Urinary bladder (tissue), 4 donors: ENCODE measurements around the gene EEA1. TPM values are rescaled to one million over a fixed set of nuclear protein-coding genes. Genes with fewer than 3 reads are reported as not detected.

ENCODE experiments used
- DNase-seq: peaks from one replicate; pipeline ENCODE4 v3.0.0-alpha.2; 2015; ENCODE audit errors: extremely low spot score
- H3K27ac ChIP-seq: one replicate; pipeline ENCODE4 v1.5.1; 2013; ENCODE audit warnings: low read depth, mild to moderate bottlenecking, moderate library complexity
- H3K36me3 ChIP-seq: one replicate; pipeline ENCODE4 v1.6.1; 2013; ENCODE audit warnings: mild to moderate bottlenecking, moderate library complexity; ENCODE audit not compliant: insufficient read depth
- H3K4me1 ChIP-seq: one replicate; pipeline ENCODE4 v1.6.1; 2013; ENCODE audit warnings: mild to moderate bottlenecking, moderate library complexity; ENCODE audit not compliant: insufficient read depth
- H3K4me3 ChIP-seq: one replicate; pipeline ENCODE4 v1.5.1; 2013; ENCODE audit warnings: low read depth, low read length
- WGBS: extraction: QIAGEN DNeasy Blood & Tissue Kit; methylation state at CpG from one replicate; pipeline ENCODE4 v1.1.7; 2013; 5-methylcytosine and 5-hydroxymethylcytosine counted together
- polyA plus RNA-seq: library from polyadenylated mRNA; stranded (reverse); fragments of 200-250 nt; gene quantifications from one replicate; pipeline ENCODE4 v1.2.3, GENCODE V29; 2013
- total RNA-seq: library from RNA; depleted of rRNA; stranded (reverse); fragments of >200 nt; gene quantifications from one replicate; pipeline ENCODE4 v1.2.3, GENCODE V29; 2014
- donor health status: healthy with polysubstance abuse.
- donor health status: healthy.

EEA1 gene
- total and polyA plus RNA-seq, 2 donors: 8.2 to 53.7 TPM

DNA sequence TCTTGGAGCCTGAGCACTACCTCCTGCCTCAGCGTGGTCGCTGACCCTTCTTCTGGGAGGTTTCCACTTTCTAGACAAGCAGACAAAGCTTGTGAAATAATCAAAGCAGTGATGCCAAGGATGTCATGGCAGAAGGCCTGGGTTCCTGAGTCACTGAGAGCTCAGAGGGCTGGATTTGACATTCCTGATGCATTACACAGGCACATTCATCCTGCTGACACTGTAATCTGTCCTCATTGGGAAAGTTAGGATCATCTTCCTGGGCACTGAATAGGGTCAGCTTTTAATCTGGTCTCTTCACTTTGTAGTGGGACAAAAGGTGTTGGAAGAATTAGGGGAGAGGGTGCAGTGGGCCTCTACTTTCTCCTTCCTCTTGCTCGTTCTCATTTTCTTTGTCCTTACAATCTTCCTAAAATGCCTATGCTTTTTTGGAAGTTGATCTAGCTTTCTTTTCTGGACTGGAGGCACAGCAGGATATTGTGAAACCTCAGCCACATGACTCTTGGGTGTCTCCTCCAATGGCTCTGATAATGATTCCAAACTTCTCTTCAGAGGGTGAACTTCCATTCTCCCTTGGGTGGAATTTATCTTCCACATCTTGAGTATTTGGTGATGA is 29.6 kb downstream of the EEA1 start:
- H3K4me3 ChIP-seq: no peak overlapping the region
- no peaks in the 10 kb centered on the region for H3K4me1 ChIP-seq
- peak overlapping the region; percentile 60 for H3K27ac ChIP-seq
- DNase-seq: no peak
- no peaks in the 10 kb centered on the region for H3K36me3 ChIP-seq
- 24% methylated on average over 3 of the region's 3 CpGs for WGBS

DNA sequence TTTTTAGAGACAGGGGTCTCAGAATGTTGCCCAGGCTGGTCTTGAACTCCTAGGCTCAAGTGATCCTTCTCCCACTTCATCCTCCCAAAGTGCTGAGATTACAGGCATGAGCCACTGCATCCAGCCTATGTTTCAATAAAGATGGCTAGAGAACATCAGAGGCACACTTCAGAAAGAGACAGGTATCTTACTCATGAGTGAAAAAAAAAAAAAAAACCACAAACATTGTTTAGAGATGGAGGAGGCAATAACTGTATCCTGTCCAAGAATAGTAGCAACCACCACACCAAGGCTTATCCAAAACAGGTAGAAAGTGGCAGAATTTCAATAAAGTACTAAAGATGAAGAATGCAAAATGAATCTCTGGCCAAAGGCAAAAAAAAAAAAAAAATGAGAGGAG is 30.3 kb downstream of the EEA1 start:
- no peak overlapping the region for H3K4me3 ChIP-seq
- H3K27ac ChIP-seq: peak overlapping the region; percentile 60
- peaks cover 2% of the 10 kb centered on the region for H3K36me3 ChIP-seq
- no peak for DNase-seq
- H3K4me1 ChIP-seq: no peaks in the 10 kb centered on the region

DNA sequence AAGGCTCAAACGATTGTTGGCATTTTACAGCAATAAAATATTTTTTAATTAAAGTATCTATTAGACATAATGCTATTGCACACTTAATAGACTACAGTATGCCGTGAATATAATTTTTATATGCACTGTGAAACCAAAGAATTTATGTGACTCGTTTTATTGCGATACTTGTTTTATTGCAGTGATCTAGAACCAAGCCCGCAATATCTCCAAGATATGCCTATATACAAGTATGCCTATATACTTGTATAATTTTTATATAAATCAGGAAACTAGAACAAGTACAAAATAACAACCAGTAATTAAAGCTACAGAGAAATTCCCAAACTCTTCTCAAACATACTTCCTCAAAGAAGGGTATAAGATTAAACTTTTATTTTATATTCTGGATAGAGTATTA is 31.3 kb downstream of the EEA1 start:
- 95% methylated on average over 5 of the region's 5 CpGs for WGBS
- Histone ChIP-seq H3K27ac (no peak overlapping the region), H3K4me3 (no peak overlapping the region), H3K36me3 (peaks cover 2% of the 10 kb centered on the region), H3K4me1 (no peaks in the 10 kb centered on the region)
- no peak for DNase-seq

DNA sequence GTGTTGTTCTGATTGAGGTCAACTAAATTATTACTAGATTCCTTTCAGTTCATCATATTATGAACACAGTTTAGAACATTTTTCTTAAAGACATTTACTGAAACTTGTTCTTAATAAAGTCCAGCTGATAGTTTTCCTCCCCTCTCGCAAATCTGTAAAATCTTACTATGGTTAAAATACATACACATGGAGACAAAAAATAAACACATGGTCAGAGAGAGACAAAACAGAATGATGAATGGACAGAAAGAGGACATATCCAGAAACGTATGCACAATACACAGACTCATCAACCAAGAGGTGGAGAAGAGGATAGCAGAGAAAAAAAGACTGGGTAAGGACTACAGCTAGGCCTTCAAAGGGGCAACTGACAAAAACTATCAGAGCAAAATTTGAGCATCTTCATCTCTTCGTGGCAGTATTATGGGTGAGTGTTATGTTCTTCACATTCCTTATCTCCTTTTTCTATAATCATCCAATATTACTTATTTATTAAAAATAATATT is 38.4 kb downstream of the EEA1 start:
- DNase-seq: no peak
- Histone ChIP-seq H3K27ac (no peak overlapping the region), H3K36me3 (peaks cover 2% of the 10 kb centered on the region), H3K4me1 (no peaks in the 10 kb centered on the region), H3K4me3 (no peak overlapping the region)
- 73% methylated on average over 3 of the region's 3 CpGs for WGBS

DNA sequence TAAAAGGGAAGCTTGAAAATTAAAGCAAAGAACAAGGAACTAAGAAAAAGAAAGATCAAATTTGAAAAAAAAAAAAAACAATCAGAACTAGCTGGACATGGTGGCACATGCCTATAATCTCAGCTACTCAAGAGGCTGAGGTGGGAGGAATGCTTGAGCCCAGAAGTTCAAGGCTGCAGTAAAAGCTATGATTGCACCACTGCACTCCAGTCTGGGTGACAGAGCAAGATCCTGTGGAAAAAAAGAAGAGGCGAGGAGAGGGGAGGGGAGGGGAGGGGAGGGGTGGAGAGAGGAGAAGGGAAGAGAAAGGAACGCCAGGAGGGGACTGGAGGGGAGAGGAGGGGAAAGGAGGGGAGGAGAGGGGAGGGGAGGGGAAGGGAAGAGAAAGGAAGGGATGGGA is 43.0 kb downstream of the EEA1 start:
- 85% methylated on average over 1 of the region's 2 CpGs for WGBS
- Histone ChIP-seq H3K4me3 (no peak overlapping the region), H3K36me3 (no peaks in the 10 kb centered on the region), H3K4me1 (no peaks in the 10 kb centered on the region), H3K27ac (no peak overlapping the region)
- DNase-seq: no peak

DNA sequence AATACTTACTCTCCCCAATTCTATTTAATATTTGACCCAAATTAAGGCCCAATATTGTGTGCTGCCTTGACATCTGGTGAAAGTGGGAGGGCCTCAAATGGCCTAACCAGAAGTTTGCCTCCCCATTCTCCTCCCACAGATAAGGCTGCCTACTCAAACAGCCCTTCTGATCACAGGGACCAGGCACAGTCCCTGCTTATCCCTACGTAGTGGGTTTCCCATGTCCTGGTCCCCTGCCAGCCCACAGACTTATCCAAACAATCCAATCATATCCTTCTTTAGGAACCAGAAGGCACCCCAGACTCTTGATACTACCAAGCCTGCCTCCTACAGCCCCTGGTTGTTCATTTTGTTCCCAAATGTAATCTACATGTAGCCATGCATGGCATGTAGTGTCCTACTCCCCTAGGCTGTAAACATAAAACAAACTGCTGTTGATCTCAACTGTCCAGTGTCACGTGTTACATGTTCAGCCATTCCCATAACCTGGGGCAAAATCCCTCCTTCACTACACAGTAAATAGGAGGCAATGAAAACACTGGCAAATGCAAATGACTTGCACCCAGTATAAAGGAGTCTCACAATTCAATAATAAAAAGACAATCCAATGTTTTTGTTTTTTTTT is 49.3 kb downstream of the EEA1 start:
- Histone ChIP-seq H3K27ac (no peak overlapping the region), H3K4me1 (no peaks in the 10 kb centered on the region), H3K4me3 (no peak overlapping the region), H3K36me3 (no peaks in the 10 kb centered on the region)
- WGBS: 91% methylated on average over 2 of the region's 2 CpGs
- DNase-seq: no peak

DNA sequence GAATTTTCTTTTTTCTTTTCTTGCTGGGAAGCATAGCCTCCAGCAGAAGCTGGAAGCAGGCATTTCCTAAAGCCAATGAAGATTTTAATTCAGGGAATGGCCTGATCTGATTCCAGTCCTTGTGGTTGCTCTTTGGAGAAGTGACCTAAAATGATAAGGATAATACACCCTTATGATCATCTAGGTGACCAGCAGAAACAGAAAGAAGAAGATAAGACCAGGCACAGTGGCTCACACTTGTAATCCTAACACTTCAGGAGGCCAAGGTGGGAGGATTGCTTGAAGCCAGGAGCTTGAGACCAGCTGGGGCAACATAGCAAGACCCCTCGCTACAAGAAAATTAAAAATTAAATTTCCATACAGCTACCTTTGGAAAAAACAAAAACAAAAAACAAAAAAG is 51.2 kb downstream of the EEA1 start:
- H3K4me3 ChIP-seq: no peak overlapping the region
- DNase-seq: no peak
- no peak overlapping the region for H3K27ac ChIP-seq
- no peaks in the 10 kb centered on the region for H3K36me3 ChIP-seq
- H3K4me1 ChIP-seq: no peaks in the 10 kb centered on the region
- WGBS: 98% methylated on average over 1 of the region's 1 CpG

DNA sequence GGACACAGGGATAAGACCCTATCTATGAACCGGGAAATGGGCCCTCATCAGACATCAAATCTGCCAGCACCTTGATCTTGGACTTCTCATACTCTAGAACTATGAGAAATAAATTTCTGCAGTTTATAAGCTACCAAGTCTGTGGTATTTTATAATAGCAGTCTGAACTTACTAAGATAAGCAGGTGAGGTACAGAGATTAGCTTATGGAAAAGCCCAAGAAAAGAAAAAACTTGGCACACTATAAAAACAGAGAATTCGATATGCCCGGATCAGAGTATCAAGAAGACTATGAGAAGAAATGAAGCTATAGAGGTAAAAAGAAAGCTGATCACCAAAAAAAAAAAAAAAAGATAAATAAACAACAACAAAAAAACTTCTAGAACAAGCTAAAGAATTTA is 52.6 kb downstream of the EEA1 start:
- no peaks in the 10 kb centered on the region for H3K36me3 ChIP-seq
- H3K4me1 ChIP-seq: no peaks in the 10 kb centered on the region
- H3K4me3 ChIP-seq: no peak overlapping the region
- no peak for DNase-seq
- no peak overlapping the region for H3K27ac ChIP-seq
- 94% methylated on average over 3 of the region's 3 CpGs for WGBS

DNA sequence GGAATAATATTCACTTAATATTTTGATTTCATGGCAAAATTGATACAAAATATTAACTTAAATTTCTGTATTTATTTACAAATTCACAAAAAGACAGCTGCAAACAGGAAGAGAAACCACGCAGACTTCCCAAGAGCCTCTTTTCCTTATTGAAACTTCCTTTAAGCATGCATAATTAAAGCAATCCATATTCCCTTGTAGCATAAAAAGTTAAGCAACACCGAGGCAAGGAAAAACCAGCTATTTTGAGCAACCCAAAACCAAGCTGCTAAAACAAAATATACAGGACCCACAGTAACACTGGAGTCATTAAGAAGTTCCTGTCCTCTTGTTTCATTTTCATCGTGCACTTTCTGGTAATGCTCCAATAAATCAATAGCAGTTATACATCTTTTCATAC is 58.0 kb downstream of the EEA1 start:
- H3K36me3 ChIP-seq: no peaks in the 10 kb centered on the region
- H3K27ac ChIP-seq: no peak overlapping the region
- H3K4me1 ChIP-seq: no peaks in the 10 kb centered on the region
- no peak for DNase-seq
- no peak overlapping the region for H3K4me3 ChIP-seq
- WGBS: 63% methylated on average over 3 of the region's 3 CpGs

DNA sequence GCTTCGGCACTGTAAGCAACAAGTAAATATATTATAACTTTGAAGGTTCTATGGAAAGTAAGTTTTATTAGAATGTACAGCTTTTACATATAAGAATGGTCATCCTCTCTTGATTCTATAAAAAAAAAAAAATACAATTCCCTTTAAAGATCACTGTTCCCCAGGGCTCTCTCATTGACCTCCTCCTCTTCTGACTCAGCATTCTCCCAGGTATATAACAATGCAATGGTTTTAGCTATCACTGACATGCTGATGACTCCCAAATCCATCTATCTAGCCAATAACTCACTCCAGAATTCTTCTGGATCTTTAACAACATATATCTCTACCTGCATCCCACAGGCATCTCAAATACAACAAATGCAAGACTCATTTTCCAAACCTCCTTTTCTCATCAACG is 62.7 kb downstream of the EEA1 start:
- no peak overlapping the region for H3K27ac ChIP-seq
- DNase-seq: no peak
- H3K4me1 ChIP-seq: no peaks in the 10 kb centered on the region
- H3K36me3 ChIP-seq: peaks cover 4% of the 10 kb centered on the region
- no peak overlapping the region for H3K4me3 ChIP-seq
- WGBS: 97% methylated on average over 2 of the region's 2 CpGs

DNA sequence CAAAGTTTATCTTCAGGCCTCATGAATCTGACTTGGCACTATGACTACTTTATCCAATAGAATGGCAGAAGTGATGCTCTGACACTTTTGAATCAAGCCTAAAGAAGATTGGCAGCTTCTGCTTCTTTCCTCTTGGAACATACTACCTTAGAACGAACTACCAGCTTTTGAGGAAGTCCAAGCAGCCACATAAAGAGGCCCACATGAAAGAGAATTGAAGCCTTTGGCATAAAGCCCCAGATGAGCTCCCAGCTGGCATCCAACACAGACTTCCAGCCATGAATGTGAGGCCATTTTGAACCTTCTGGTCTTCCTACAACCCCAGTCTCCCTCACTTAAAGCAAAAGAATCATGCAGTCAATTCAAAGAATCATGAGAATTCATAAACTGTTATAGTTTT is 65.8 kb downstream of the EEA1 start:
- no peak for DNase-seq
- H3K27ac ChIP-seq: no peak overlapping the region
- peaks cover 1% of the 10 kb centered on the region for H3K4me1 ChIP-seq
- H3K4me3 ChIP-seq: no peak overlapping the region
- 85% methylated on average over 1 of the region's 1 CpG for WGBS
- peaks cover 4% of the 10 kb centered on the region for H3K36me3 ChIP-seq

DNA sequence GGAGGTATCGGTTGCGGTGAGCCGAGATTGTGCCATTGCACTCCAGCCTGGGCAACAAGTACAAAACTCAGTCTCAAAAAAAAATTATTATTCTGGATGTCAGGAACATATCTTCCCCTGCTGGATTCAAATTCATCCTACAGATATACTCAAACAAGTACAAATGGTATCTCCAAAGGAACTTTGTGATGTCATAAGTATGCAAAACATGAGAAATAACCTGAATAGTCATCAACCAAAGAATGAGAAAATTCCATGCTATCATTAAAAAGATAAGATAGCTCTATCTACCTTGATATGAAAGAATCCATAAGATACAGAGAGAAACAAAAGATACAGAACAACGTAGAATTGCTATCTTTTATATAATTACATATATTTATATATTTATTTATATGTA is 67.7 kb downstream of the EEA1 start:
- H3K27ac ChIP-seq: no peak overlapping the region
- H3K4me1 ChIP-seq: peaks cover 1% of the 10 kb centered on the region
- WGBS: 95% methylated on average over 4 of the region's 4 CpGs
- no peak overlapping the region for H3K4me3 ChIP-seq
- no peak for DNase-seq
- H3K36me3 ChIP-seq: peaks cover 4% of the 10 kb centered on the region

DNA sequence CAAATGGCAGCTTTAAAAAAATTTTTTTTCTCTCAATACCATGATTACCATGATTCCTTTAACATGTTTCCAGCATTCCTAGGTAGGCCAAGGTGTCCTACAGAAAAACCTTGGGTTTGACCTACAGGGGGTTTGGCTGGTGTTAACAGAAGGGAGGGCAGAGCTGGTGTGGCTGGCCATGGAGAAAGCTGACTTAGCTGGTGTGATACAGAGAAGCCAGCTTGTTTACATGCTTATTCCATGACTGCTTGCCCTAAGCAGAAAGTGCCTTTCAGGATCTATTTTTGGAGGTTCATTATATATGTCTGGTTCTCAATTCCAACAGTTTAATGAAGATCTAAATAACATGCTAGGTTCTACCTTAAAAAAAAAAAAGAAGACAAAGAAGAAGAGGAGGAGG is 68.6 kb downstream of the EEA1 start:
- no peak for DNase-seq
- Histone ChIP-seq H3K36me3 (peaks cover 4% of the 10 kb centered on the region), H3K4me1 (peaks cover 1% of the 10 kb centered on the region), H3K4me3 (no peak overlapping the region), H3K27ac (no peak overlapping the region)

DNA sequence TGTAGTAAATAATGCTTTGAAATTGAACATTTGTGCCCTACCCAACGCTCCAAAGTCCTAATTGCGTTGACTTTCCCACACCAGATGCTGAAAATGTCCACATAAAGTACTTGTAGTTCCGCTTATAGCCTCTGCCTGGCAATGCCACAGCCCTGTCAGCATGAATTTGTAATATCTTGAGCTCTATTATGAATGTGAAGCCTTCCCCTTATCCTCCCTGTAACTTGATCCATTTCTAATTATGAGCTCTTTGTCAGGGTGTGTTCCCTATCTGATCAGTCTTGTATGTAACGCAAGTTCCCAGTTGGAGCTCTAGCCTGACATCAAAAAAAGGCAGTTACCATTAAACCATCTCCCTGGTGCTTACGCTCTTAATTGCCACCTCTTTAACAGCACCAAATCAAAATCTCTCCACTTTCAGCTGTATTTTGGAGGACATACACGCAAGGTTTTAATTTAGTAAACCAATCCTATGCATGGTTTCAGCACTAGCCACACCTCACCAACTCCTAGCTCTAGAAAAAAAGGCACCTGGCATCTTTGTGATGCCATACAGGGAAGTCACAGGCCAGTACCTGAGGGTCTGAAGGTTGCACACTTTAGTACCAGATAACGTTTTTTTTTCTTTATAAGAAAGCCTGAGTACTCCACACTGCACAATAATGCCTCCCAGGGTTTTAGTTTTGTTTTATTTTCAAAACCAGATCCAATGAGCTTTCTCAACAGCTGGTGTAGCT is 69.3 kb downstream of the EEA1 start:
- DNase-seq: no peak
- peaks cover 4% of the 10 kb centered on the region for H3K36me3 ChIP-seq
- H3K4me3 ChIP-seq: no peak overlapping the region
- no peak overlapping the region for H3K27ac ChIP-seq
- WGBS: 88% methylated on average over 7 of the region's 7 CpGs
- H3K4me1 ChIP-seq: peaks cover 1% of the 10 kb centered on the region
